Loucy (cell line): Measurements from ENCODE around the gene RCAN2.

Experiments used
- H2AFZ ChIP-seq: fragments of 200-600 bp; sonication (generic); 2 replicates; pipeline ENCODE4 v1.6.0; 2016; ENCODE audit warnings: antibody characterized with exemption, mild to moderate bottlenecking, low read length, moderate library complexity
- H3F3A ChIP-seq: fragments of 200-600 bp; 2 replicates; pipeline ENCODE4 v1.6.0; 2016; ENCODE audit warnings: antibody characterized with exemption, low read depth, mild to moderate bottlenecking
- H3K27me3 ChIP-seq: fragments of 200-600 bp; sonication (generic); 2 replicates; pipeline ENCODE4 v1.6.1; 2014; ENCODE audit warnings: low read length, mild to moderate bottlenecking; ENCODE audit not compliant: insufficient read depth, poor library complexity, severe bottlenecking
- H3K36me3 ChIP-seq: fragments of 200-600 bp; sonication (generic); 2 replicates; pipeline ENCODE4 v1.6.1; 2016; ENCODE audit warnings: low read length; ENCODE audit not compliant: insufficient read depth
- H3K4me1 ChIP-seq: fragments of 200-600 bp; sonication (generic); 2 replicates; pipeline ENCODE4 v1.5.1; 2014; ENCODE audit warnings: low read length, mild to moderate bottlenecking; ENCODE audit not compliant: insufficient read depth, poor library complexity, severe bottlenecking
- H3K4me2 ChIP-seq: fragments of 200-600 bp; sonication (generic); 2 replicates; pipeline ENCODE4 v1.6.0; 2014; ENCODE audit warnings: antibody characterized with exemption, low read length, low read depth, mild to moderate bottlenecking; ENCODE audit not compliant: poor library complexity, severe bottlenecking
- H3K4me3 ChIP-seq: fragments of 200-600 bp; sonication (generic); 2 replicates; pipeline ENCODE4 v1.5.1; 2014; ENCODE audit warnings: low read length, mild to moderate bottlenecking, mixed read lengths; ENCODE audit not compliant: poor library complexity, severe bottlenecking
- H3K79me2 ChIP-seq: fragments of 200-600 bp; sonication (generic); 2 replicates; pipeline ENCODE4 v1.6.1; 2014; ENCODE audit warnings: low read length; ENCODE audit not compliant: insufficient read depth
- H3K9ac ChIP-seq: fragments of 200-600 bp; sonication (generic); 2 replicates; pipeline ENCODE4 v1.6.0; 2014; ENCODE audit warnings: mild to moderate bottlenecking, low read depth, low read length, moderate library complexity; ENCODE audit not compliant: poor library complexity, severe bottlenecking
- H3K9me2 ChIP-seq: fragments of 200-600 bp; sonication (generic); replicated peaks from 2 replicates; pipeline ENCODE4 v1.6.1; 2016; ENCODE audit warnings: low read depth, low read length, mixed read lengths
- H3K9me3 ChIP-seq: fragments of 200-600 bp; sonication (generic); 2 replicates; pipeline ENCODE4 v1.6.1; 2014; ENCODE audit warnings: mild to moderate bottlenecking, antibody characterized with exemption, low read length, low read depth; ENCODE audit not compliant: insufficient read depth
- H4K20me1 ChIP-seq: fragments of 200-600 bp; sonication (generic); 2 replicates; pipeline ENCODE4 v1.6.0; 2014; ENCODE audit warnings: antibody characterized with exemption, low read length, mild to moderate bottlenecking; ENCODE audit not compliant: insufficient read depth, poor library complexity, severe bottlenecking
- EZH2phosphoT487 ChIP-seq: fragments of 200-600 bp; IDR thresholded peaks from 2 replicates; pipeline ENCODE4 v1.6.1; 2018; ENCODE audit warnings: antibody characterized with exemption, mild to moderate bottlenecking, moderate library complexity, borderline replicate concordance
- TF ChIP-seq, protein P1 (sequence below): fragments of 200-600 bp; sonication (generic); conservative IDR thresholded peaks from 2 replicates; pipeline ENCODE4 v1.5.1; 2014; ENCODE audit warnings: mild to moderate bottlenecking, antibody characterized with exemption, low read length

RCAN2 gene

DNA sequence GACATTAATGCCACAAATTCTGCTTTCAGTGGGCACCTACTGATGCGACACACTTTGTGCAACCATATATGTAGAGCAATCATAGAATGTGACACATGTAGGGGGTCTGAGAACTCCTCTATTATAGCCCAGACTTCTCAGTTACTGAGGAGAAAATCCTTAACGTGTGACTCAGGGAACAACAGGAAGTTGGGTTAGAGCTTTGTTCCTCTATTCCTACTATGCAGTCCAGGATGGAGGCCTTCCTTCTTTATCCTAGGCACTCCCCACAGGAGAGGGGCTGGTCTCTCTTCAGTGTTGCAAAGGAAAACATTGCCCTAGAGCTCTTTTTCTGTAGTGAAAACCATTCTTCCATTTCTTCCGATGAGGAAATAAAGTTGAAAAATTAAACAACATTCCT lies 39.6 kb upstream of the RCAN2 start:
- H2AFZ ChIP-seq, result no peak overlapping the region
- no peaks in the 10 kb centered on the region for H4K20me1 ChIP-seq
- H3K27me3 ChIP-seq, result no peaks in the 10 kb centered on the region
- no peaks in the 10 kb centered on the region for H3K9me3 ChIP-seq
- no peaks in the 10 kb centered on the region for H3K4me1 ChIP-seq
- no peak overlapping the region for H3K4me2 ChIP-seq
- no peak overlapping the region for H3K4me3 ChIP-seq
- no peak for TF ChIP-seq EZH2phosphoT487
- TF ChIP-seq, protein P1, sequence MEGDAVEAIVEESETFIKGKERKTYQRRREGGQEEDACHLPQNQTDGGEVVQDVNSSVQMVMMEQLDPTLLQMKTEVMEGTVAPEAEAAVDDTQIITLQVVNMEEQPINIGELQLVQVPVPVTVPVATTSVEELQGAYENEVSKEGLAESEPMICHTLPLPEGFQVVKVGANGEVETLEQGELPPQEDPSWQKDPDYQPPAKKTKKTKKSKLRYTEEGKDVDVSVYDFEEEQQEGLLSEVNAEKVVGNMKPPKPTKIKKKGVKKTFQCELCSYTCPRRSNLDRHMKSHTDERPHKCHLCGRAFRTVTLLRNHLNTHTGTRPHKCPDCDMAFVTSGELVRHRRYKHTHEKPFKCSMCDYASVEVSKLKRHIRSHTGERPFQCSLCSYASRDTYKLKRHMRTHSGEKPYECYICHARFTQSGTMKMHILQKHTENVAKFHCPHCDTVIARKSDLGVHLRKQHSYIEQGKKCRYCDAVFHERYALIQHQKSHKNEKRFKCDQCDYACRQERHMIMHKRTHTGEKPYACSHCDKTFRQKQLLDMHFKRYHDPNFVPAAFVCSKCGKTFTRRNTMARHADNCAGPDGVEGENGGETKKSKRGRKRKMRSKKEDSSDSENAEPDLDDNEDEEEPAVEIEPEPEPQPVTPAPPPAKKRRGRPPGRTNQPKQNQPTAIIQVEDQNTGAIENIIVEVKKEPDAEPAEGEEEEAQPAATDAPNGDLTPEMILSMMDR, result no peak
- H3K9me2 ChIP-seq, result no peaks in the 10 kb centered on the region
- H3K9ac ChIP-seq, result no peak overlapping the region
- no peaks in the 10 kb centered on the region for H3F3A ChIP-seq
- H3K79me2 ChIP-seq, result no peaks in the 10 kb centered on the region
- no peaks in the 10 kb centered on the region for H3K36me3 ChIP-seq

DNA sequence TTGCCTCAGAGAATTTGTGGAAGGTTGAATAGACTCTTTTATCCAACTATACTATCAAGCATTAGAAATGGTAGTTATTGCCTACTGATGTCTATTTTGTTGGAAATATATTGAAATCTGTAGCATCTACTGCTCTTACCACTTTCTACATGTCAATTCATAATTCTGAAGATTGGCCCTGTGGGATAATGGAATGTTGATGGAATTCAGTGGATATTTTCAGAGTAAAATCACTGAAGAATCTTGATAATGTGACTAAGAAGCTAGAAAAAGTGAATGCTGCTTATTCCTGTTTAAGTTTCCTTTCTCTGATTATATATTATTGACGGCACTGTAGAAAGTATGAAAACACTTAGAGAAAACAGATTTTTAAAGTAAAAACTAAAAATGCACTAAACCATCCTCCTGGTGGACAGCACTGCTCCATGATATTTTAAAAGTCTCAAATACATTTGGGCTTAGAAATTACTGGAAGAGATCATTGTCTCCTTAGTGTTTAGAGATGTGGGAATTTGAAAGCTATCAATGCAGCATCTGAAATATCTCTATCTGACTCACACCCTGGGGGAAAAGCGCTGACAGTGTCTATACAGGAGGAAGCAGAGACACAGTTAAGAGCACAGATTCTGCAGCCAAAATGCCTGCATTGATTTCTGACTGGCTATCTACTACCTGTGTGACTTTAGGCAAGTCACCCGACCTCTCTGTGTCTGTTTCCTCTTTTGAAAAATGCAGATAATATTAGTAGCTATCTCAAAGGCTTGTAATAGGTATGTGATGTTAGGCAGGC lies 37.9 kb upstream of the RCAN2 start:
- Histone ChIP-seq H3K9me2 (no peaks in the 10 kb centered on the region), H3F3A (no peaks in the 10 kb centered on the region), H3K27me3 (no peaks in the 10 kb centered on the region), H3K36me3 (no peaks in the 10 kb centered on the region), H3K9me3 (no peaks in the 10 kb centered on the region), H3K4me3 (no peak overlapping the region), H3K4me2 (no peak overlapping the region), H2AFZ (no peak overlapping the region), H3K9ac (no peak overlapping the region), H4K20me1 (no peaks in the 10 kb centered on the region), H3K4me1 (no peaks in the 10 kb centered on the region), H3K79me2 (no peaks in the 10 kb centered on the region)
- no peak for TF ChIP-seq EZH2phosphoT487
- TF ChIP-seq, protein P1, result no peak

DNA sequence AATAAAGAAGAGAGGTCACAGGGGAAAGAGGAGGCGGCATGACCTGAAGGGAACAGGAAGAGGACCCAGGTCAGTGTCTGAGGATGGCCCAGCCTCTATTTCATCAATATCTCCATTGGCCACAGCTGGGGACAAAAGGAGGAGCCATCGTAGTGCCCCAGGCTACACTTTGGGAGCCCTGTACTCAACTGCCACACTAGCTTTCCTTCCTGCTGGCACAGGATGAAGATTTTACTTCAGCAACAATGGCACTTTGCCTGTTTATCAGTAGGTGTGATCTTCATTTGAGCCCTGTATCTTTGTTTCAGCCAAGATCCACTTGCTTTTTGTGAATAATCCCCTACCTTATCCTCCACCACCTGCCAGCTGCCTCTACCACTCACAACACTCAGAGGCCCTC lies 35.4 kb upstream of the RCAN2 start:
- H3K27me3 ChIP-seq, result no peaks in the 10 kb centered on the region
- H3K4me3 ChIP-seq, result no peak overlapping the region
- H3K4me1 ChIP-seq, result no peaks in the 10 kb centered on the region
- H3K36me3 ChIP-seq, result no peaks in the 10 kb centered on the region
- no peaks in the 10 kb centered on the region for H3F3A ChIP-seq
- TF ChIP-seq, protein P1, result no peak
- TF ChIP-seq EZH2phosphoT487, result no peak
- H2AFZ ChIP-seq, result no peak overlapping the region
- no peak overlapping the region for H3K9ac ChIP-seq
- no peaks in the 10 kb centered on the region for H3K9me3 ChIP-seq
- H4K20me1 ChIP-seq, result no peaks in the 10 kb centered on the region
- H3K4me2 ChIP-seq, result no peak overlapping the region
- H3K79me2 ChIP-seq, result no peaks in the 10 kb centered on the region
- H3K9me2 ChIP-seq, result no peaks in the 10 kb centered on the region
